Measurements from ENCODE around the gene CD27.
"Not testable (repeated sequence)": the region's sequence is repeated elsewhere in the genome, so short reads cannot be mapped to it uniquely, and the experiment has no call there.

CD27 gene

DNA sequence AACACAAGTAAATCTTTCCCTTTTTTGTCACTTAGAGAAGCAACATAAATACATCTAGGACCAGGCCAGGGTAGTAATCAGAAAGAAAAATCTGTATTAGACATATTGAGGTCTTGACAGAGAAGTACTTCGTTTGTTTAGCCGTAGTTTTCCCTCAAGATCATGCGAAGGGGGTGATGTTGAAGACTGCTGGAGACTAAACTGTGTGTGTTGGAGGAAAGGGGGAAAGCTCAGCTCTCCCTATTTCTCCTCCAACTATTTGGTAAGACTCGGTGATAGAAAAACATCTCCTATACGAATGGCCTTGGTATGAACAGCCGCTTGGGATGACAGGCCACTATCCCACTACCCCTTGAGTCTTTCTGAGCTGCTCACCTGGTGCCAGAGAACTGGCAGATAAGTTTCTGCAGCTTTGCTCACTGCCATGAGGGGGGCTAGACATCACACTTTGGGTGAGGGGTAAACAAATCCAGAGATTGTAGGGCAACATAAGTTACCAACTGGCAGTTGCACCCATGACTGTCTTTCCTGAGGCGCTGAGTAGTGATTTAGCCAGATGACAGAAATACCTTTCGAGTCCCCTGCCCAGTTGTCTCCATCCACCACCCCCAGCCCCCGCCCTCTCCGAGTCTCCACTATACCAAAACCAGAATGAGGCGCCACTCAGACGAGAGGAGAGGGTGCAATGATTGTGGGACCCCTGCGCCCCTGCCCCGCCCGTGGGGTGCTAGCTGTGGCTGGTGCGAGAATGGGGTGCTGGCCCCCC is 25.0 kb downstream of the CD27 start:
- H4K20me1 ChIP-seq (ENCODE audit: insufficient read depth, low read length): peaks cover 6% of the 10 kb centered on the region; the same call in 1 of the 2 replicates
- H2AFZ ChIP-seq (ENCODE audit: low read depth, low read length): peak overlapping the region; percentile 50
- H3K4me1 ChIP-seq (ENCODE audit: low read length): peaks cover 12% of the 10 kb centered on the region; the same call in 1 of the 2 replicates
- H3K79me2 ChIP-seq (ENCODE audit: low read length): no peaks in the 10 kb centered on the region
- TF ChIP-seq, protein P1, sequence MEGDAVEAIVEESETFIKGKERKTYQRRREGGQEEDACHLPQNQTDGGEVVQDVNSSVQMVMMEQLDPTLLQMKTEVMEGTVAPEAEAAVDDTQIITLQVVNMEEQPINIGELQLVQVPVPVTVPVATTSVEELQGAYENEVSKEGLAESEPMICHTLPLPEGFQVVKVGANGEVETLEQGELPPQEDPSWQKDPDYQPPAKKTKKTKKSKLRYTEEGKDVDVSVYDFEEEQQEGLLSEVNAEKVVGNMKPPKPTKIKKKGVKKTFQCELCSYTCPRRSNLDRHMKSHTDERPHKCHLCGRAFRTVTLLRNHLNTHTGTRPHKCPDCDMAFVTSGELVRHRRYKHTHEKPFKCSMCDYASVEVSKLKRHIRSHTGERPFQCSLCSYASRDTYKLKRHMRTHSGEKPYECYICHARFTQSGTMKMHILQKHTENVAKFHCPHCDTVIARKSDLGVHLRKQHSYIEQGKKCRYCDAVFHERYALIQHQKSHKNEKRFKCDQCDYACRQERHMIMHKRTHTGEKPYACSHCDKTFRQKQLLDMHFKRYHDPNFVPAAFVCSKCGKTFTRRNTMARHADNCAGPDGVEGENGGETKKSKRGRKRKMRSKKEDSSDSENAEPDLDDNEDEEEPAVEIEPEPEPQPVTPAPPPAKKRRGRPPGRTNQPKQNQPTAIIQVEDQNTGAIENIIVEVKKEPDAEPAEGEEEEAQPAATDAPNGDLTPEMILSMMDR (IDR thresholded peaks at IDR 0.05; ENCODE audit: low read depth, low read length): no peak
- TF ChIP-seq EZH2phosphoT487 (IDR thresholded peaks at IDR 0.05; ENCODE audit: low read depth): no peak
- 0 out of 2 replicates have a peak, but pooled peaks cover 3% of the 10 kb centered on the region for H3K27me3 ChIP-seq (ENCODE audit: low read depth, low read length)
- H3K9me3 ChIP-seq (ENCODE audit: insufficient read depth, low read length): no peaks in the 10 kb centered on the region
- H3K27ac ChIP-seq (ENCODE audit: low read length): peak overlapping the region; percentile 70
- peaks cover 9% of the 10 kb centered on the region for H3K36me3 ChIP-seq (replicated peaks; ENCODE audit: low read depth, low read length)
- H3K4me2 ChIP-seq (ENCODE audit: low read length): peak overlapping the region; percentile 74
- peak overlapping the region; percentile 83 for H3K4me3 ChIP-seq (ENCODE audit: low read length)
- H3K9ac ChIP-seq (ENCODE audit: low read length): peak overlapping the region; percentile 65

DNA sequence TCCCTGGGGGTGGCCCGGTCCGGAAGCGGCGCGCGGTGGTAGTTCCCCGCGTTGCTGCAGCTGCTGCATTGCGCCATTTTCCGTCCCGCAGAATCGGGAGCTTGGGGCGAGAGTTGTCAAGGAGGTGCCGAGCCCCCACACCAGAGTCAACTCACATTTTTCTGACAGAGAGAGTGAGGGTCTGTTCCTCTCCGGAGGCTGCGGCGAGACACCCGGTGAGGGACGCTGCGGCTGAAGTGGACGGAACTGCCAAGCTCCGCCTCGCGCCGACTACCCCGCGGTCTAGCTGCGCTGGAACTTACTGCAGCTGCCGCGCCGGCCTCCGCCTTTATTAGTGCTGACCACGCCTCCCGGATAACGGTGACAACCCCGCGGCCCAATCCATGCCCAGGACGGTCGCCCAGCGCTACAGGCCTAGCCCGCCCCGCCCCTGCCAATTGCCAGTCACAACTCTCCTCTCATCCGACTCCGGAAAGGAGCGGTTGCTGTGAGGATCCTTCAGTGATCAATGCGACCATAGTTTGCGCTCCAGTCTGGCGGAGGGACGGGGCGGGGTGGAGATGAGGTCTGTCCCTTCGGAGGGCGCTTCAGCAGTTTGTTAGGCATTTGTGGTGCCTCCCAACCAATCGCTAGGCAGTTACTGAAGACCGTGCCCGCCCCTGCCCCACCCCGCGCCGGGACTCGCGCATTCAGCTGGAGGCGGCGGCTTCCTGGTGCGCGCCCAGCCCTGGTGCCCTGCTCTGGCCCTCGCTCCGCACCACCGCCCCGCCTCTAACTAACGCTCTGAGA is 25.8 kb downstream of the CD27 start, which contains the start of gene VAMP1:
Gene VAMP1 (minus strand): TSS at position 303 of the 789 bp plus-strand sequence. CDS start 146 bp downstream, at position 157.
- TF ChIP-seq, protein P1 (IDR thresholded peaks at IDR 0.05; ENCODE audit: low read depth, low read length): no peak
- no peak for TF ChIP-seq EZH2phosphoT487 (IDR thresholded peaks at IDR 0.05; ENCODE audit: low read depth)
- peak within 1 kb of the TSS; percentile 65 for H3K9ac ChIP-seq (ENCODE audit: low read length)
- peak within 1 kb of the TSS; percentile 70 for H3K27ac ChIP-seq (ENCODE audit: low read length)
- H3K4me2 ChIP-seq (ENCODE audit: low read length): peak within 1 kb of the TSS; percentile 77
- peaks cover 6% of the 10 kb centered on the region; the same call in 1 of the 2 replicates for H4K20me1 ChIP-seq (ENCODE audit: insufficient read depth, low read length)
- H3K36me3 ChIP-seq (replicated peaks; ENCODE audit: low read depth, low read length): peaks cover 6% of the 10 kb centered on the region
- peak within 1 kb of the TSS; percentile 83 for H3K4me3 ChIP-seq (ENCODE audit: low read length)
- peak within 1 kb of the TSS; percentile 69 for H2AFZ ChIP-seq (ENCODE audit: low read depth, low read length)
- no peaks in the 10 kb centered on the region for H3K9me3 ChIP-seq (ENCODE audit: insufficient read depth, low read length)
- H3K79me2 ChIP-seq (ENCODE audit: low read length): no peaks in the 10 kb centered on the region
- H3K4me1 ChIP-seq (ENCODE audit: low read length): peaks cover 12% of the 10 kb centered on the region; the same call in 1 of the 2 replicates
- 0 out of 2 replicates have a peak, but pooled peaks cover 3% of the 10 kb centered on the region for H3K27me3 ChIP-seq (ENCODE audit: low read depth, low read length)

DNA sequence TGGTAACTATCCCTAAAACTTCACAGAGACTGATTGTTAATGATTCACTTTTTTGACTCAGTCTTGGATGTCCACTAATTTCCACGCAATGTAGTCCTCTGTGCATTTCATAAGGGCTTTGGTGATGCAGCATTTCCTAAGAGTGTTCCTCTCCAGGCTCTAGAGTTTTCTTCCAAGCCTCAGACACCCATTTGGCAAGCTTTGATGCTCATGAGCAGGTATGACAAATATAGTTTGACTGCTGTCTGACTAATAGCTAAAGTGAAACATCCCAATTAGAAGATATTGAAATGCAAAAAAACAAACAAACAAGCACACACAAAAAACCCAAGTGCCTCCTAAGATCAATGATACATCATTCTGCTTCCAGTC is 27.2 kb downstream of the CD27 start:
- Histone ChIP-seq H3K27ac (ENCODE audit: low read length) (no peak overlapping the region), H3K9ac (ENCODE audit: low read length) (no peak overlapping the region), H3K4me2 (ENCODE audit: low read length) (no peak overlapping the region), H3K4me1 (ENCODE audit: low read length) (peaks cover 12% of the 10 kb centered on the region; the same call in 1 of the 2 replicates), H2AFZ (ENCODE audit: low read depth, low read length) (no peak overlapping the region), H3K4me3 (ENCODE audit: low read length) (no peak overlapping the region), H3K36me3 (replicated peaks; ENCODE audit: low read depth, low read length) (no peaks in the 10 kb centered on the region), H4K20me1 (ENCODE audit: insufficient read depth, low read length) (no peaks in the 10 kb centered on the region), H3K9me3 (ENCODE audit: insufficient read depth, low read length) (no peaks in the 10 kb centered on the region), H3K27me3 (ENCODE audit: low read depth, low read length) (0 out of 2 replicates have a peak, but pooled peaks cover 3% of the 10 kb centered on the region), H3K79me2 (ENCODE audit: low read length) (no peaks in the 10 kb centered on the region)
- TF ChIP-seq EZH2phosphoT487 (IDR thresholded peaks at IDR 0.05; ENCODE audit: low read depth): no peak
- TF ChIP-seq, protein P1 (IDR thresholded peaks at IDR 0.05; ENCODE audit: low read depth, low read length): no peak

DNA sequence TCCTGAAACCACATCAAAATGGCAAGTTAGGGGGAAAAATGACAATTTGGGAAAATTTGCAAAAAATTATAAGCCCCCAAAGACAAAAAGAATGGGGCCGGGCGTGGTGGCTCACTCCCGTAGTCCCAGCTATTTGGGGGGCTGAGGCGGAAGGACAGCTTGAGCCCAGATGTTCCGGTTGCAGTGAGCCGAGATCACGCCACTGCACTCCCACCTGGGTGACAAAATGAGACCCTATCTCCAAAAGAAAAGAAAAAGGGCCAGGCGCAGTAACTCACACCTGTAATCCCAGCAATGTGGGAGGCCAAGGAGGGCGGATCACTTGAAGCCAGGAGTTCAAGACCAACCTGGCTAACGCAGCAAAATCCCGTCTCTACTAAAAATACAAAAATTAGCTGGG is 27.7 kb downstream of the CD27 start:
- H3K4me2 ChIP-seq (ENCODE audit: low read length): no peak overlapping the region
- TF ChIP-seq, protein P1 (IDR thresholded peaks at IDR 0.05; ENCODE audit: low read depth, low read length): no peak
- TF ChIP-seq EZH2phosphoT487 (IDR thresholded peaks at IDR 0.05; ENCODE audit: low read depth): no peak
- H3K27ac ChIP-seq (ENCODE audit: low read length): no peak overlapping the region
- H3K9me3 ChIP-seq (ENCODE audit: insufficient read depth, low read length): no peaks in the 10 kb centered on the region
- H3K4me1 ChIP-seq (ENCODE audit: low read length): peaks cover 12% of the 10 kb centered on the region; the same call in 1 of the 2 replicates
- no peak overlapping the region for H2AFZ ChIP-seq (ENCODE audit: low read depth, low read length)
- H3K9ac ChIP-seq (ENCODE audit: low read length): no peak overlapping the region
- H3K36me3 ChIP-seq (replicated peaks; ENCODE audit: low read depth, low read length): no peaks in the 10 kb centered on the region
- no peaks in the 10 kb centered on the region for H4K20me1 ChIP-seq (ENCODE audit: insufficient read depth, low read length)
- H3K4me3 ChIP-seq (ENCODE audit: low read length): no peak overlapping the region
- H3K79me2 ChIP-seq (ENCODE audit: low read length): no peaks in the 10 kb centered on the region
- H3K27me3 ChIP-seq (ENCODE audit: low read depth, low read length): 0 out of 2 replicates have a peak, but pooled peaks cover 3% of the 10 kb centered on the region

DNA sequence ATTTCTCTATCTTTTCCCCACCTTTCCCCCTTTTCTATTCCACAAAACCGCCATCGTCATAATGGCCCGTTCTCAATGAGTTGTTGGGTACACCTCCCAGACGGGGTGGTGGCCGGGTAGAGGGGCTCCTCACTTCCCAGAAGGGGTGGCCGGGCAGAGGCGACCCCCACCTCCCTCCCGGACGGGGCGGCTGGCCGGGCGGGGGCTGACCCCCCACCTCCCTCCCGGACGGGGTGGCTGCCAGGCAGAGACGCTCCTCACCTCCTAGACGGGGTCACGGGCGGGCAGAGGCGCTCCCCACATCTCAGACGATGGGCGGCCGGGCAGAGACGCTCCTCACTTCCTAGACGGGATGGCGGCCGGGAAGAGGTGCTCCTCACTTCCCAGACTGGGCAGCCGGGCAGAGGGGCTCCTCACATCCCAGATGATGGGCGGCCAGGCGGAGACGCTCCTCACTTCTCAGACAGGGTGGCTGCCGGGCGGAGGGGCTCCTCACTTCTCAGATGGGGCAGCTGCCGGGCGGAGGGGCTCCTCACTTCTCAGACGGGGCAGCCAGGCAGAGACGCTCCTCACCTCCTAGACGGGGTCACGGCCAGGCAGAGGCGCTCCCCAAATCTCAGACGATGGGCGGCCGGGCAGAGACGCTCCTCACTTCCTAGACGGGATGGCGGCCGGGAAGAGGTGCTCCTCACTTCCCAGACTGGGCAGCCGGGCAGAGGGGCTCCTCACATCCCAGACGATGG is 30.6 kb downstream of the CD27 start:
- not testable (repeated sequence) for H4K20me1 ChIP-seq (ENCODE audit: insufficient read depth, low read length); H3K4me3 ChIP-seq (ENCODE audit: low read length)

More for the DNA sequence above, 30.6 kb downstream of the CD27 start:
- H2AFZ ChIP-seq (ENCODE audit: low read depth, low read length); H3K27me3 ChIP-seq (ENCODE audit: low read depth, low read length); H3K9ac ChIP-seq (ENCODE audit: low read length); H3K9me3 ChIP-seq (ENCODE audit: insufficient read depth, low read length); H3K4me2 ChIP-seq (ENCODE audit: low read length); H3K4me1 ChIP-seq (ENCODE audit: low read length); H3K79me2 ChIP-seq (ENCODE audit: low read length); H3K27ac ChIP-seq (ENCODE audit: low read length); H3K36me3 ChIP-seq (replicated peaks; ENCODE audit: low read depth, low read length): not testable (repeated sequence)
